Endometrial microvascular endothelial cells (primary cell): ENCODE data around the gene CDK18. TPM values are rescaled to one million over a fixed set of nuclear protein-coding genes. Genes with fewer than 3 reads are reported as not detected.

Experiments used
- in situ Hi-C: cut with HindIII; loops from 2 replicates; pipeline ENCODE4 v1.10.0; 2017; ENCODE audit warnings: low sequenced_read_pairs, low pct_unique_long_range_greater_than_20kb; ENCODE audit errors: inconsistent ontology term
- total RNA-seq: library from RNA; depleted of rRNA; stranded (reverse); fragments of >200 nt; gene quantifications from one replicate; pipeline ENCODE4 v1.2.3, GENCODE V29; 2015; ENCODE audit errors: inconsistent ontology term

CDK18 gene
- total RNA-seq, 1 donor from 2014 or later, result 0.93 TPM

DNA sequence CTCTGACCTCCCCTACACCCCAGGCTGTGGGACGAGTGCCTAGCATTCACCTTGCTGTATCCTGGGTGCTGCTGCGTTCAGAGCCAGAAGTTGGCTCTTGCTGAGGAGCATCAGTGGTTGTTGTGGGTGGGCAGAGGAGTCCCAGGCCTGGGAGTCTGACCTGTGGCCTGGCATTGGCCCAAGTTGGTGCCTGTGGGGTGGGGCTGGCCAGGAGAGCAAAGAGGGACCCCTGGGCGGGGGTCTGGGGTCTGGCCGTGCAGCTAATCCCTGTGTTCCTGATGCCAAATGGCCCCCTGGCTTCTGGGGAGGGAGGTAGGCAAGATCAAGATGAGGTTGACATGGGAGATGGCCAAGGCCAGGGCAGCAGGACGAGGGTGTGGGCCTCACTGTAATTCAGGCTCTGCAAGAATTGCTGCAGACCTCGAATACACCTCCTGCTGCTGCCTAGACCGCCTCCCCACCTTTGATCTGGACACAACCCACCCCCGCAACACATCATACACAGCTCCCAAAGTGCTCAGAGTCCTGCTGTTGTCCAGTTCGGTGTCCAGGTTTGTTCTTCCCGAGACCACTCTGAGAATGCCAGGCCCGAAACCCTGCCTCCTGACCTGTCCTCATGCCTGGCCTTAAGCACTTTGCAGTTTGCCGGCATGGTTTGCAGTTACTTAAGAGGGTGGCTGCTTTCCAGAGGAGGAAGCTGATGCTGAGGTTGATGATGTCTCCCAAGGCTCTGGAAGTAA is 28.7 kb downstream of the CDK18 start:
- in situ Hi-C loops, result no loop called here

DNA sequence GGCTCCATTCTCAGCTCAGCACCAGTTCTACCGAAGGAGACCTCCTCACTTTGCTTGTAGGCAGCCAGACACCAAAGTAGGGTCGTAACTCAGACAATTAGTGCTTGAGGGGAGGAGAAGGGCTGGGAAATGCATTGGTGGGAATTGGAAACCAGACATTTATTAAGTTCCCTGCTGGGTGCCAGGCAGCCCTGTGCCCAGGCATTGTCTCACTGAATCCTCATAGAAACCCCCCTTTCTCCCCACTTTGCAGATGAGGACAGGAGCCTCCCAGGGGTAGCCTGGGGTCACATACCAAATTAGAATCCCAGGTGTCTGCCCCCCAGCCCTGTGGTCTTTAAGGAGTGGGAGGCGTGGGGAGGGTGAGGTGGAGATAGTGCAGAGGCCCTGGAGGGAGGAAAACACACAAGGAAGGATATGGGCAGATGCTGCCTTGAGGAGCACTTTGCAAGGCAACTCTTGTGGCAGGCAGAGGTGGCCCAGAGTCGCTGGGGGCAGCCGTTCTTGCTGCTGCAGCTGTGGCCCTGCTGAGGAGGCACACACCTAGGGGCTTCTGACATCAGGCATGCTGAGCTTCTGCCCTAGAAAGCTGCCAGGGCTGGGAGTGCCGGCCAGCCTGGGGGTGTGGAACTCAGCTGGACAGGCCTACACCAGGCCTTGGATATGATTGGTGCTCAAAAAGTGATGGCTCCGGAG is 29.4 kb downstream of the CDK18 start:
- in situ Hi-C loops, result no loop called here

GRCh38 chr1:205534444-205534985 is 30.0 kb downstream of the CDK18 start:
- in situ Hi-C loops, result no loop called here

GRCh38 chr1:205535096-205535495 is 30.6 kb downstream of the CDK18 start:
- in situ Hi-C loops, result no loop called here

- in situ Hi-C loops, result no loop called here
These were observed 31.6 kb downstream of the CDK18 start for GRCh38 chr1:205535866-205536758.

- in situ Hi-C loops, result no loop called here
These were observed 32.4 kb downstream of the CDK18 start for GRCh38 chr1:205536759-205537361.

DNA sequence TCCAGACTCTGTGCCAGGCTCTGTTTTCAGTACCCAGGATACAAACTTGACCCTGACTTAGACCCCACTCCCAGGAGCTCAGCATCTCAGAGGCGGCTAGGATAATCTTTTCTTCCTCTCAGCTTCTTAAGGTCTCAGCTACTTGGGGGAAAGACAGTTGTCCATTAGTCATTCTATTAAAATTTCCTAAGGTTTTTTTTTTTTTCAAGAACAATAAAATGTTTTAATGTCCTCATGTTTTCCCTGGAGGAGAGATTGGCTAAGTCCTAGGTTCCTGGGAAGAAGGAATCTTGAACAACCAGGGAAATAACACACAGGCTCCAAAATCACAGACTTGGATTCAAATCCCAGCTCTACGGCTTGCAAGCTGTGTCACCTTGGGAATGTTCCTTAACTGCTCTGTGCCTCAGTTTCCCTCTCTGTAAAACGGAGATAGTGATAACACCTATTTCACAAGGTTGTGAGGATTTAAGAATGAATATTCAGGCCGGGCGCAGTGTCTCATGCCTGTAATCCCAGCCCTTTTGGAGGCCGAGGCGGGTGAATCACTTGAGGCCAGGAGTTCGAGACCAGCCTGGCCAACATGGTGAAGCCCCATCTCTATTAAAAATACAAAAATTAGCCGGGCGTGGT is 33.0 kb downstream of the CDK18 start:
- in situ Hi-C loops, result no loop called here

- in situ Hi-C loops, result no loop called here
These were observed 33.9 kb downstream of the CDK18 start for GRCh38 chr1:205538235-205538840.

GRCh38 chr1:205541161-205541886 is 36.9 kb downstream of the CDK18 start:
- in situ Hi-C loops, result no loop called here

DNA sequence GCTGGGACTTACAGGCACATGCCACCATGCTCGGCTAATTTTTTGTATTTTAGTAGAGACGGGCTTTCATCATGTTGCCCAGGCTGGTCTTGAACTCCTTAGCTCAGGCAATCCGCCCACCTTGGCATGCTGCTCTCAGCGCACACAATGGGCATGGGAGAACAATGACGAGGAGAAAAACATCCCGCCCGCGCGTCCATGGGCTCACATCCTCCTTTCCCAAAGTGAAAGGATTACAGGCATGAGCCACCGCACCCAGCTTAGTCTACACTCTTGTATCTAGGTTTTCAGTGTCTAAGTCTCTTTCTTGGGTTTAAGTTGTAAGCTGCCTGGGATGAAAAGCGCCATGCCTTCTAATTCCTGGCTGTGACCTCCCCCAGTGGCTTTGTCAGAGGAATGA is 37.9 kb downstream of the CDK18 start:
- in situ Hi-C loops, result no loop called here

GRCh38 chr1:205543351-205544301 is 39.2 kb downstream of the CDK18 start:
- in situ Hi-C loops, result no loop called here

GRCh38 chr1:205545001-205545919 is 40.8 kb downstream of the CDK18 start:
- in situ Hi-C loops, result no loop called here

GRCh38 chr1:205545991-205546390 is 41.5 kb downstream of the CDK18 start:
- in situ Hi-C loops, result no loop called here

- in situ Hi-C loops, result no loop called here
These were observed 42.1 kb downstream of the CDK18 start for GRCh38 chr1:205546541-205546940.
